Daoy (cell line): ENCODE data around the gene ADGRG7. TPM values are rescaled to one million over a fixed set of nuclear protein-coding genes. Genes with fewer than 3 reads are reported as not detected.
"Not testable (repeated sequence)": the region's sequence is repeated elsewhere in the genome, so short reads cannot be mapped to it uniquely, and the experiment has no call there.

ENCODE experiments used
- DNase-seq: peaks from one replicate; pipeline ENCODE4 v3.0.0-alpha.2; 2015; ENCODE audit warnings: low read depth
- total RNA-seq: library from RNA; depleted of rRNA; stranded (reverse); fragments of >200 nt; shearing (Covaris generic); gene quantifications from 2 replicates; pipeline ENCODE4 v1.2.3, GENCODE V29; 2014

The ADGRG7 gene
- total RNA-seq, 1 experiment from 2014 or later, result not detected

GRCh38 chr3:100645913-100646312 lies 36.5 kb downstream of the ADGRG7 start:
- DNase-seq, result no peak

GRCh38 chr3:100647171-100647570 lies 37.8 kb downstream of the ADGRG7 start:
- DNase-seq, result no peak

DNA sequence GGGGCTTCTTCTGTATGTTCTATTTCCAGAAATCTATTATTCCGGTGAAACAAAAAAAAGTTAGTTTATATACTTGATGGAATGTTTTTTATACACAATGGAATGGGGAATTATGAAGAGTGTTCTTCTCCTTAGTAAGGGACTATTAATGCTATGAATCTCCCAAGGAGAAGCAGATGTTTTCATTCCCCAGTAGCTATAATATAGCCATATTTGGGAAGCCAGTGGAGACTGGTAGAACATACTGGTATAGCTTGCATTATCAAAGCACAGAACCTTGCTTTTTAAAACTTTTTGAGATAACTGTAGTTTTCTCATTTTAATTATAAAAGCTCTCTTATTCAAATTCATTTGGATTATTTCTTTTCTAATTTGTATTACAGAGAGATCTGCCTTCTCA lies 38.3 kb downstream of the ADGRG7 start:
- no peak for DNase-seq

DNA sequence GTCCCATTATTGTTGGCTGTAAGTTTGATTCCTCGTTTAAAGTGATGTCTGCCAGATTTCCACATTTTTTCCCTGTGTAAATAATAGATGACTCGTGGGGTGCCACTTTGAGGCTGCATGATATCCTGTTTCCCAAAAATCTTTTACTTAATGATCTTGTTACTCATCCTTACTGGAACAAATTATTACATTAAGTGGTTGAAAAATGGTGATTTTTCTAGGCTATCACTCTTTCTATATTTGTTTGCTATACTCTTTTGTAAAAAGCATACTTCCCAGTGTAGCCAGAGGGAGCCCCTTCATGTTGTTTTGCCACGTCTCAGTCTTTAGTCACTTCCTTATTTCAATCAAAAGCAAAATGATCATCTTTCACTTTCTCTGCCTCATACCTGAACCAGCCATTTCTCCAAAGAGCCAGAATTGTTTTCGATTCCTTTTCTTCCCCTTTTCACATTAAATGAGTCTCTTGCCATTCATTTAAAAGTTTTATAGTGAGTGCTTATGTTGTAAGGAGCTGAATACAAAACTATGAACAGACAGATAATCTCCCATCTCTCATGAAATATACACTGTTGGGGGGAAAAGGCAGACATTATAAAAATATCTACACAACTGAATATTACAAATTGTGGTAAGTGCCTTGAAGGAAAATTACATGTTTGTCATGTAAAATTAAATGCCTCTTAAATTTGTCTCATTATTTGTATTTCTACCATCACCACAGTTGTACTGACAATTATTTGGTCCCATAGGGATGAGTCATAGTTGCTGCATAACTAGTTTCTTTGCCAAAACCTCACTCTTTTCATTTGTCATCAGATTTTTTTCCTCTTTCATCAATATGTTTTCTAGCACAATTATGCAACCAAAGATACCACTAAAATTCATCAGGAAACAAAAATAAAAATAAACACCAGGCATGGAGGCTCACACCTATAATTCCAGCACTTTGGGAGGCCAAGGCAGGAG lies 41.5 kb downstream of the ADGRG7 start:
- DNase-seq, result peak; percentile 43

DNA sequence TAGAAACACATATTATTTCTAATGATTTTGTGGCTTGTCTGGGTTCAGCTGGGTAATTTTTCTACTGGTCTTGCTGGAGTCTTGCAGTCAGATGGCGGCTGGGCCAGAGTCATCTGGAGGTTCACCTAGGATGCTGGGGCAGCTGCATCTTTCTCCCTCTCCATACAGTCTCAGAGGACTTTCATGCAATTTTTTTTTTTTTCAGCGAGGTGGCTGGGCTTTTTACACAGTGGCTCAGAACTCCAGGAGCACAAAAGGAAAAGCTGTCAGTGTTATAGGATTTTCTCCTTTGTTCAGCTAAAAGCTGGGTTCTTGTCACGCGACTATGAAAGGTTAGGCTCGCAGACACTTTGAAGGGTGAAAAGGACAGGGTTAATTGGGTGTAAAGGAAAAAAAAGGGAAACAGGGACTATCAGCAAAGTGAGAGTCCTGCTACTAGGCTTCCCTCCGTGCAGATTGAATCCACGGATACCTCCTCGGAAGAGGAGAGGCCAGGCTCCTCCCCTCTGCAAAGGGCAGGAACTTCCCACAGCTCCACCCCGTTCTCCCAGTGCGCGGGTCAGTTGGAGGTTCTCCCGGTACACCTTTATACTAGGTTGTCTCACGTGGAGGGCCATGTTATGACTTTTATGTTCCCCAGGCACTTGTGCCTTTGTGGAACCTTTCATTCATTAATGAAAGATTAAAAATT lies 44.3 kb downstream of the ADGRG7 start:
- no peak for DNase-seq

GRCh38 chr3:100656945-100657344 lies 47.5 kb downstream of the ADGRG7 start:
- no peak for DNase-seq

- DNase-seq, result not testable (repeated sequence)
These were observed 51.9 kb downstream of the ADGRG7 start for GRCh38 chr3:100661294-100661693.

- DNase-seq, result no peak
These were observed 52.9 kb downstream of the ADGRG7 start for GRCh38 chr3:100662113-100662823.

DNA sequence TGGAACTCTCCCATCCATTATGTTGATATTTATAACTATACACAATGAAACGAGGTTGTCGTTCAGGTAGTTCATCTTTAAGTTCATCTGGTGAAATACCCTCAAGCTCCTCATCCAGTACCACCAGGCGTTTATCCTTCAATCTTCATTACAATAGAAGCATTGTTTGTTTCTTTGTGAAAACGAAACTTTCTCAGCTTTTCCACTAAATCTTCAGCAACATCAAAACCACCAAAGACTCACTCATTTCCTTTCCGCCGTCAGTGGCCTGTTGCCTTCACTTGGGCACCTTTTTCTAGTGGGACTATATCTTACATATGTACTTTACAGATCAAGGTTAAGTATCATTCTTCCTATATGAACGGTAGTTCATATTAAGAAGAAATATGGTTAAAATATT lies 55.8 kb downstream of the ADGRG7 start:
- DNase-seq, result no peak

DNA sequence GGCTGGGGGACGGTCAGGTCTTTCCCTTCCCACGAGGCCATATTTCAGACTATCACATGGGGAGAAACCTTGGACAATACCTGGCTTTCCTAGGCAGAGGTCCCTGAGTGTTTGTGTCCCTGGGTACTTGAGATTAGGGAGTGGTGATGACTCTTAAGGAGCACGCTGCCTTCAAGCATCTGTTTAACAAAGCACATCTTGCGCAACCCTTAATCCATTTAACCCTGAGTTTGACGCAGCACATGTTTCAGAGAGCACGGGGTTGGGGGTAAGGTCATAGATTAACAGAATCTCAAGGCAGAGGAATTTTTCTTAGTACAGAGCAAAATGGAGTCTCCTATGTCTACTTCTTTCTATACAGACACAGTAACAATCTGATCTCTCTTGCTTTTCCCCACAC lies 57.3 kb downstream of the ADGRG7 start:
- not testable (repeated sequence) for DNase-seq

GRCh38 chr3:100667316-100667715 lies 57.9 kb downstream of the ADGRG7 start:
- DNase-seq, result not testable (repeated sequence)

DNA sequence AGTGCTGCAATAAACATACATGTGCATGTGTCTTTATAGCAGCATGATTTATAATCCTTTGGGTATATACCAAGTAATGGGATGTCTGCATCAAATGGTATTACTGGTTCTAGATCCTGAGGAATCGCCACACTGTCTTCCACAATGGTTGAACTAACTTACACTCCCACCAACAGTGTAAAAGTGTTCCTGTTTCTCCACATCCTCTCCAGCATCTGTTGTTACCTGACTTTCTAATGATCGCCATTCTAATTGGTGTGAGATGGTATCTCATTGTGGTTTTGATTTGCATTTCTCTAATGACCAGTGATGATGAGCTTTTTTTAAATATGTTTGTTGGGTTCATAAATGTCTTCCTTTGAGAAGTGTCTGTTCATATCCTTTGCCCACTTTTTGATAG lies 61.6 kb downstream of the ADGRG7 start:
- not testable (repeated sequence) for DNase-seq

GRCh38 chr3:100681496-100681895 lies 72.1 kb downstream of the ADGRG7 start:
- DNase-seq, result no peak

DNA sequence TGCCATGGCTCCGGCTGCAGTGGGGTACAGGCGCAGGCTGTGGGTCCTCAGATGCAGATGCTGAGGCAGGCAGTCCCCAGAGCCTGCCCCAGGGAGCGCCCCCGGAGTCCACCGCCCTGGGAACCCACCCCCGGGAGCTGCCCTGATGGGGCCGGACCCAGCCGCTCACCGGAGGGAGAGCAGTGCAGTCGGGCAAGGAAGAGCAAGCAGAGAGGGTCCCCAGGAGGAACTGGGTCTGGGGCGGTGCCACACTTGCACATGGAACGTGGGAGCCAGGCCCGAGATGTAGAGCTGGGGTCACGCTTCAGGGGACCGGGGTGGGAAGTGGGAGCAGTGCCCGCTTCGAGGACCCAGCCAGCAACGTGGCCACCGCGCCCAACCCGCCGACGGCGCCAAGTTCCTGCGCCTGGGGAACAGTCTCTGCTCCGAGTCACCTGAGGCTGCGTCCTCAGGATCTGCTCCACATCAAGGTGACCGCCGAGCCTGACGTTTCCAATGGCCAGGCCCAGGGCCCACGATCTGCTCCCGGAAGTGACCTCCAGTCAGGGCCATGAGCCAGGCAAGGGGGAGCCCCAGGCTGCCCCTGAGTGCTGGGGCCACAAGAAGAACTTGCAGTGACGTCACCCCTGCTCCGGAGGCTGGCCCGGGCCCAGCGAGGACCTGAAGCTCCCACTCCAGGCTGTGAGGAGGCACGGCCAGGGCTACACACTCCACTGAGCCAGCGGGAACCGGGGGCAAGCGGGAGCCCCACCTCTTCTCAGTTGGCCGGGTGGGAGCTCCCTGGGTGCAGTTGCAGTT lies 72.9 kb downstream of the ADGRG7 start:
- peak; percentile 15 for DNase-seq

GRCh38 chr3:100682854-100683760 lies 73.7 kb downstream of the ADGRG7 start:
- DNase-seq, result no peak

DNA sequence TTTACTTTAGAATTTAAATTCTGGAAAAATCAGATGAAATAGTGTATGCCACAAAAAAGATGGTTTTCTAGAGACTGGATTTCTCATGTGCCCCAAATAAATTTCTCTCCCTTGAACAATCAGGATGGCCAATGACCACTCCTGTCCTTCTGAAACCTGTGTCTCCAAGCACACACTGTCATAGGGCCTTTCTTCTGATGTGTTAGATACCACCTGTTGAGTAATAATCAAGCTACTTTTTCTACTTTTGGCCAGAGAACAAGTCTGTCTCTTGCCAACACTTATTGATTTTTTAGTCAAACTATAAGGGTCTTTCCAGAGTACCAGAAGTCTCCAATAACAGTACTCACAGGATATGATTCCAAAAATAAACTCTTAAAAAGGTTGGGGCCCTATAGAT lies 83.8 kb downstream of the ADGRG7 start:
- no peak for DNase-seq

DNA sequence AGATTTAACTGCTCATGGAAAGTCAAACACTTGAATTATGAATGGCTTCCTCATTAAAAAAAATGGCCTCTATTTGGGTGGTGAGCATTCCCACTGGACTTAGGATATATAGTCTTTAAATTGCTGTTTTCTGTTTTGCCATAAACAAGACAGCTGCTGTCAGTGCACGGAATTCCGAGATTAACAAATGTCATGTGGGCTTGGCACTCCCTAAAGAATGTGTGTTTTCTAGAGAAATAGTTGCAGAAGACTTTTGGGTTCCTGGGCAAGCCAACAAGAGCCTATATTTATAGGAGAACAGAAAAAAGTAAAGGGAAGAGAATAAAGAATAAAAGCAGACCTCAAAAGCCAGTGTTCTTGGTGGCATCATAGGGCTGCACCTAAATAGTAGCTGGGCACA lies 86.3 kb downstream of the ADGRG7 start:
- no peak for DNase-seq

DNA sequence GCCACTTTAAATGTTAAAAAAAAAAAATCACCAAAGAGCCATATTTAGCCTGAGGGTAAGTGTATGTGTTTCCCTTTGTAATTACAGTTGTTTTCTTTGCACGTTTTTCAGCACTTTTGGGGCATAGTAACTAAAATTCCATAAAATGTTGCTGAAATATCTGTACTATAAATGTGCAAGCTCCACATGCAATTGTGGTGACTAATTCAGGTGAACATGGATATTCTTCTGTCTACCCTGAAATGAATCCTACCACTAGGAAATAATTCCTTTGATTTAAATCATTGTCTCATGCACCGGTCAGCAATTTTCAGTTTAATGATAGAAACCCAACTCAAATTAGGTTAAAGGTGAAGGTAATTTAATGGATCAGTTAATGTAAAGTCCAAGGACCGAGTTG lies 86.8 kb downstream of the ADGRG7 start:
- DNase-seq, result no peak

GRCh38 chr3:100697172-100697571 lies 87.8 kb downstream of the ADGRG7 start:
- DNase-seq, result no peak

- no peak for DNase-seq
These were observed 88.4 kb downstream of the ADGRG7 start for GRCh38 chr3:100697723-100698285.
